Endometrial microvascular endothelial cells (primary cell): ENCODE data around the gene VWA8. TPM values are rescaled to one million over a fixed set of nuclear protein-coding genes. Genes with fewer than 3 reads are reported as not detected.
"Not testable (repeated sequence)": the region's sequence is repeated elsewhere in the genome, so short reads cannot be mapped to it uniquely, and the experiment has no call there.

ENCODE experiments used
- in situ Hi-C: cut with HindIII; loops from 2 replicates; pipeline ENCODE4 v1.10.0; 2017; ENCODE audit warnings: low sequenced_read_pairs, low pct_unique_long_range_greater_than_20kb; ENCODE audit errors: inconsistent ontology term
- total RNA-seq: library from RNA; depleted of rRNA; stranded (reverse); fragments of >200 nt; gene quantifications from one replicate; pipeline ENCODE4 v1.2.3, GENCODE V29; 2015; ENCODE audit errors: inconsistent ontology term

The VWA8 gene
- total RNA-seq, 1 donor from 2014 or later: 10.1 TPM

GRCh38 chr13:41775251-41775650, 185.7 kb downstream of the VWA8 start:
- in situ Hi-C loops: no loop called here

GRCh38 chr13:41774605-41775218, 186.2 kb downstream of the VWA8 start:
- in situ Hi-C loops: no loop called here

- in situ Hi-C loops: no loop called here
These were observed 193.1 kb downstream of the VWA8 start for GRCh38 chr13:41767801-41768200.

- in situ Hi-C loops: no loop called here
These were observed 194.5 kb downstream of the VWA8 start for GRCh38 chr13:41766439-41766838.

GRCh38 chr13:41765813-41766212, 195.1 kb downstream of the VWA8 start:
- in situ Hi-C loops: no loop called here

- in situ Hi-C loops: no loop called here
These were observed 195.9 kb downstream of the VWA8 start for GRCh38 chr13:41765020-41765419.

- in situ Hi-C loops: no loop called here
These were observed 196.4 kb downstream of the VWA8 start for GRCh38 chr13:41764558-41764957.

GRCh38 chr13:41763782-41764181, 197.1 kb downstream of the VWA8 start:
- in situ Hi-C loops: no loop called here

GRCh38 chr13:41762796-41763195, 198.1 kb downstream of the VWA8 start:
- in situ Hi-C loops: no loop called here

- in situ Hi-C loops: no loop called here
These were observed 204.6 kb downstream of the VWA8 start for GRCh38 chr13:41756198-41756880.

GRCh38 chr13:41751734-41752445, 209.0 kb downstream of the VWA8 start:
- in situ Hi-C loops: no loop called here

- in situ Hi-C loops: no loop called here
These were observed 209.6 kb downstream of the VWA8 start for GRCh38 chr13:41751277-41751676.

- in situ Hi-C loops: no loop called here
These were observed 214.7 kb downstream of the VWA8 start for GRCh38 chr13:41746259-41746658.

GRCh38 chr13:41745496-41745895, 215.4 kb downstream of the VWA8 start:
- in situ Hi-C loops: not testable (repeated sequence)

GRCh38 chr13:41742917-41743552, 217.9 kb downstream of the VWA8 start:
- in situ Hi-C loops: no loop called here

- in situ Hi-C loops: no loop called here
These were observed 220.4 kb downstream of the VWA8 start for GRCh38 chr13:41740479-41740878.

- in situ Hi-C loops: no loop called here
These were observed 238.0 kb downstream of the VWA8 start for GRCh38 chr13:41722684-41723535.

- in situ Hi-C loops: no loop called here
These were observed 239.9 kb downstream of the VWA8 start for GRCh38 chr13:41720839-41721561.
